GM21447 (cell line): ENCODE data around the gene RARB.

Experiments used
- ATAC-seq: cut with Tn5 transposase; IDR thresholded peaks from one replicate; pipeline ENCODE4 v1.9.1; 2021; ENCODE audit not compliant: unreplicated experiment

Gene RARB

GRCh38 chr3:25427942-25428788, at the start of gene RARB:
TSS of gene RARB (plus strand) at chr3:25428263. CDS start at chr3:25428732, 469 bp downstream.
- no peak for ATAC-seq

GRCh38 chr3:25378786-25379311, 49.2 kb upstream of the RARB start:
- no peak for ATAC-seq

- ATAC-seq = no peak
Measured at GRCh38 chr3:25380222-25380739, 47.8 kb upstream of the RARB start.

GRCh38 chr3:25381083-25381482, 47.0 kb upstream of the RARB start:
- ATAC-seq = no peak

- no peak for ATAC-seq
Measured at GRCh38 chr3:25384471-25384870, 43.6 kb upstream of the RARB start.

- ATAC-seq = no peak
Measured at GRCh38 chr3:25385807-25386460, 42.1 kb upstream of the RARB start.

- no peak for ATAC-seq
Measured at GRCh38 chr3:25386686-25387255, 41.3 kb upstream of the RARB start.

- ATAC-seq = no peak
Measured at GRCh38 chr3:25390605-25391004, 37.5 kb upstream of the RARB start.

- ATAC-seq = no peak
Measured at GRCh38 chr3:25396251-25396650, 31.8 kb upstream of the RARB start.

- no peak for ATAC-seq
Measured at GRCh38 chr3:25396686-25397085, 31.4 kb upstream of the RARB start.

- ATAC-seq = no peak
Measured at GRCh38 chr3:25397150-25397549, 30.9 kb upstream of the RARB start.

- no peak for ATAC-seq
Measured at GRCh38 chr3:25400587-25400986, 27.5 kb upstream of the RARB start.

- ATAC-seq = no peak
Measured at GRCh38 chr3:25403968-25404367, 24.1 kb upstream of the RARB start.

GRCh38 chr3:25404569-25404968, 23.5 kb upstream of the RARB start:
- no peak for ATAC-seq

- no peak for ATAC-seq
Measured at GRCh38 chr3:25405335-25405734, 22.7 kb upstream of the RARB start.

- ATAC-seq = no peak
Measured at GRCh38 chr3:25410703-25411102, 17.4 kb upstream of the RARB start.

- no peak for ATAC-seq
Measured at GRCh38 chr3:25412269-25412668, 15.8 kb upstream of the RARB start.

- ATAC-seq = no peak
Measured at GRCh38 chr3:25416176-25416575, 11.9 kb upstream of the RARB start.

- ATAC-seq = no peak
Measured at GRCh38 chr3:25418596-25418995, 9.5 kb upstream of the RARB start.

- no peak for ATAC-seq
Measured at GRCh38 chr3:25419251-25419650, 8.8 kb upstream of the RARB start.

GRCh38 chr3:25420147-25420546, 7.9 kb upstream of the RARB start:
- no peak for ATAC-seq

- no peak for ATAC-seq
Measured at GRCh38 chr3:25420885-25421284, 7.2 kb upstream of the RARB start.
